ENCODE data around the gene KCNH8. TPM values are rescaled to one million over a fixed set of nuclear protein-coding genes. Genes with fewer than 3 reads are reported as not detected.

The KCNH8 gene
- total RNA-seq, 2 experiments from 2014 or later = 0.44 to 0.59 TPM

GRCh38 chr3:19455546-19455945 lies 307.2 kb downstream of the KCNH8 start:
- Histone ChIP-seq H2AFZ (ENCODE audit: low read length) (no peak overlapping the region), H3K4me3 (ENCODE audit: low read depth, low read length, poor library complexity, severe bottlenecking) (no peak overlapping the region), H3K4me2 (ENCODE audit: low read length) (no peak overlapping the region), H3K4me1 (ENCODE audit: insufficient read depth, low read length, poor library complexity, severe bottlenecking) (no peaks in the 10 kb centered on the region), H3K9me3 (ENCODE audit: low read length) (no peaks in the 10 kb centered on the region), H3K36me3 (ENCODE audit: insufficient read depth, low read length) (no peaks in the 10 kb centered on the region), H3K27ac (ENCODE audit: low read depth, low read length, poor library complexity, severe bottlenecking) (no peak overlapping the region), H3K9me2 (ENCODE audit: insufficient read depth, low read length) (no peaks in the 10 kb centered on the region), H4K20me1 (ENCODE audit: insufficient read depth, low read length) (no peaks in the 10 kb centered on the region), H3K79me2 (ENCODE audit: insufficient read depth, low read depth, low read length) (no peaks in the 10 kb centered on the region)
- TF ChIP-seq CTCF (conservative IDR thresholded peaks at IDR 0.05; ENCODE audit: low read length) (no peak), EZH2phosphoT487 (IDR thresholded peaks at IDR 0.05; ENCODE audit: borderline replicate concordance, low read depth, low read length) (no peak)
- no TSS peak for BruUV-seq (replicated peaks)
- DNase-seq (ENCODE audit: low spot score) = no peak
- POLR2A ChIA-PET = no interaction called here
- intact Hi-C loops (cut with micrococcal nuclease; ENCODE audit: unreplicated experiment) = no loop called here
- CTCF ChIA-PET (ENCODE audit: unreplicated experiment) = no interaction called here

DNA sequence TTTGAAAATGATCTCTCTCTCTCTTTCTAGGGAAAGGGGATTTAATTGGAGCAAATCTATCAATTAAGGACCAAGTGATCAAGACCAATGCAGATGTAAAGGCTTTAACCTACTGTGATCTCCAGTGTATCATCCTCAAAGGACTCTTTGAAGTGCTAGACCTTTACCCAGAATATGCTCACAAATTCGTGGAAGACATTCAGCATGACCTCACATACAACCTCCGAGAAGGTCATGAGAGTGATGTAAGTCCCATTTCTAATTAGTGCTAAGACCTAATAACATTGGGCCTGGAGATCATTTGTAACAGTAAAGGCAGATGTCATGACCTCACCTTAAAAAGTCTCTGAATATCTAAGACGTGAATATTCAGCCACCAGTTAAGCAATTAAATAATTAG lies 308.4 kb downstream of the KCNH8 start:
- Histone ChIP-seq H4K20me1 (ENCODE audit: insufficient read depth, low read length) (no peaks in the 10 kb centered on the region), H3K4me3 (ENCODE audit: low read depth, low read length, poor library complexity, severe bottlenecking) (no peak overlapping the region), H3K36me3 (ENCODE audit: insufficient read depth, low read length) (no peaks in the 10 kb centered on the region), H3K4me1 (ENCODE audit: insufficient read depth, low read length, poor library complexity, severe bottlenecking) (no peaks in the 10 kb centered on the region), H2AFZ (ENCODE audit: low read length) (no peak overlapping the region), H3K27ac (ENCODE audit: low read depth, low read length, poor library complexity, severe bottlenecking) (no peak overlapping the region), H3K4me2 (ENCODE audit: low read length) (no peak overlapping the region), H3K9me2 (ENCODE audit: insufficient read depth, low read length) (no peaks in the 10 kb centered on the region), H3K9me3 (ENCODE audit: low read length) (no peaks in the 10 kb centered on the region), H3K79me2 (ENCODE audit: insufficient read depth, low read depth, low read length) (no peaks in the 10 kb centered on the region)
- BruUV-seq (replicated peaks) = no TSS peak
- TF ChIP-seq EZH2phosphoT487 (IDR thresholded peaks at IDR 0.05; ENCODE audit: borderline replicate concordance, low read depth, low read length) (no peak), CTCF (conservative IDR thresholded peaks at IDR 0.05; ENCODE audit: low read length) (no peak)
- intact Hi-C loops (cut with micrococcal nuclease; ENCODE audit: unreplicated experiment) = no loop called here
- POLR2A ChIA-PET = interaction anchor here (0.6 kb wide), 1 partner anchor 69 kb away, joined by 3 read pairs; no protein-coding TSS in a partner anchor
- CTCF ChIA-PET (ENCODE audit: unreplicated experiment) = no interaction called here
- DNase-seq (ENCODE audit: low spot score) = no peak

DNA sequence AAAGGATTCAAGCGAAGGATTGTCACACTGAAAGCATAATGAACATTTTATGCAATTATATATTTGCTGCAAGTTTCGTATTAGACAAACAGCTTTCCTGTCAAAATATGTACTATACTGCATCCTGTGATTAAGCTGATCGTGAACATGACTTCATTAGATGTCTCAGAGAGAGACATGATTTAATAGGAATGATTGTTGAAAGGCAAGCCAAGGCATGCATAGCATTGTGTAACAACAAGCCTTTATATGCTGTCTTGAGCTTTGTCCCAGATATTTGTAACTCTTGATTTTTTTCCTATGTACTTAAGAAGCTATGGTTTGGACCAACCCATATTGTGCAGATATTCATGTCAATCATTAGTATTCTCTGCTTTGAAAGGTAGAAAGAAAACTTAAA lies 309.1 kb downstream of the KCNH8 start:
- H3K27ac ChIP-seq (ENCODE audit: low read depth, low read length, poor library complexity, severe bottlenecking) = no peak overlapping the region
- TF ChIP-seq EZH2phosphoT487 (IDR thresholded peaks at IDR 0.05; ENCODE audit: borderline replicate concordance, low read depth, low read length) = no peak
- no peak for TF ChIP-seq CTCF (conservative IDR thresholded peaks at IDR 0.05; ENCODE audit: low read length)
- no peak for DNase-seq (ENCODE audit: low spot score)
- no peak overlapping the region for H3K4me3 ChIP-seq (ENCODE audit: low read depth, low read length, poor library complexity, severe bottlenecking)
- BruUV-seq (replicated peaks) = no TSS peak
- no peaks in the 10 kb centered on the region for H3K4me1 ChIP-seq (ENCODE audit: insufficient read depth, low read length, poor library complexity, severe bottlenecking)
- H3K9me2 ChIP-seq (ENCODE audit: insufficient read depth, low read length) = no peaks in the 10 kb centered on the region
- no peaks in the 10 kb centered on the region for H4K20me1 ChIP-seq (ENCODE audit: insufficient read depth, low read length)
- H3K79me2 ChIP-seq (ENCODE audit: insufficient read depth, low read depth, low read length) = no peaks in the 10 kb centered on the region
- H3K9me3 ChIP-seq (ENCODE audit: low read length) = no peaks in the 10 kb centered on the region
- H2AFZ ChIP-seq (ENCODE audit: low read length) = no peak overlapping the region
- no peak overlapping the region for H3K4me2 ChIP-seq (ENCODE audit: low read length)
- no peaks in the 10 kb centered on the region for H3K36me3 ChIP-seq (ENCODE audit: insufficient read depth, low read length)
- ChIA-PET POLR2A (no interaction called here), CTCF (ENCODE audit: unreplicated experiment) (no interaction called here)
- intact Hi-C loops (cut with micrococcal nuclease; ENCODE audit: unreplicated experiment) = no loop called here

Measured in OCI-LY7 (cell line).